ENCODE results near the gene PHOX2B.

DNA sequence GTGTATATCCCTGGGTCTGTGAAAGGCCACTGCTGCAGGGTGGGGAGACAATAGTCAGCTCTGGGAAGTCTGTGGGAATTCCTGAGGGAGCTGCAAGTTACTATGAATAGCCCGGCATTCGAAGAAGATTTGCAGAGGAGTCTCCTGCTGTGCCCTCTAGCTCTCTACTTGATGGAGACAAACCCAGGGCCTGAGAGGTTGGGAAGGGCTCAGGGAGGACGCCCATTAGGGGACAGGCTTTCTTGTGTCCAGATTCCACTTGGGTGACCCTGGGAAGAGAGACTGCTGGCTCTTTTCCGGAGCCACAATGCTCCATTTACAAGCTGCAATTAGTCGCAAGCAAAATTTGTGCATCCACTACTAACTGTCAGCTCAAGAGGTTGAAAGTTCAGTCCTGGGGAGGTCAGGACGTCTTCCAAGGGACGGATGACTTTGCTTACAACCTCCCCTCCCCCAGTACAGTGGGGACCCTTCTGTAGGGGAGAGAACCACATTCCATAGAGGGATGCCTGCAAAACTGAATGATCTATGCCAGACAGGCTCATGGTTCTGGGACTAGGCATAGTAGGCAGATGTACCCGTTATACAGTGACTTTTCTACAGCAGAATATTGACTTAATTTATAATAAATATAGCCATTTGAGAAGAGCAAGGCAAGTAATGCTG is 48.2 kb upstream of the PHOX2B start:
- TF ChIP-seq TAF1 (IDR thresholded peaks at IDR 0.05; ENCODE audit: low read depth, low read length), result no peak
- TF ChIP-seq POLR2A (IDR thresholded peaks at IDR 0.05; ENCODE audit: low read depth, low read length), result no peak
- no peak for TF ChIP-seq POLR2AphosphoS5 (IDR thresholded peaks at IDR 0.05; ENCODE audit: low read depth, low read length)
